ENCODE data around the gene ZNF592.
A peak's percentile ranks its signal among the peaks of the same experiment; 100 is the strongest.

ZNF592 gene

DNA sequence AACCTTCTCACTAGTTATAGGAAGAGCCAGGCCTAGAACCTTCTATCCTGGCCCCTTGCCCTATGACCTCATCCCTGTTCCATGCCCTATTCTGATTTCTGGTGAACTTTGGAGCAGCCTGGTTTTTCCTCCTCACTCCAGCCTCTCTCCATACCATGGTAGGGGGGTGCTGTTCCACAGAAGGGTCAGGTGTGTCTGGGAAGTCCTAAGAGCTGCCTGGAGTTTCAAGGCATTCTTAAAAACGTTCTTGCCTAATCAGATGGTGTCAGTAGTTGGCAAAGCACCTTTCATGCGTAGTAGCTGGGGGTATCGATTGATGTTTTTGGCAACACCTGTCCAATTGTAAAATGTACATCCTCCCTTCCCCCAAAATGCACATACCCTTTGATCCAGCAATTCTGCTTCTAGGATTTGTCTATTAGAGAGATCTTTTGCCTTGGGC is 52.0 kb downstream of the ZNF592 start:
- no peaks in the 10 kb centered on the region for H3K27me3 ChIP-seq (ENCODE audit: control insufficient read depth, insufficient read depth, low read length)
- H3K27ac ChIP-seq, result no peak overlapping the region
- H3K36me3 ChIP-seq (ENCODE audit: control insufficient read depth, insufficient read depth, low read length), result no peaks in the 10 kb centered on the region
- no peaks in the 10 kb centered on the region for H3K9me3 ChIP-seq (ENCODE audit: control insufficient read depth, low read length)
- no peak overlapping the region for H3K4me3 ChIP-seq (ENCODE audit: low read depth, low read length)
- TF ChIP-seq, protein P1, sequence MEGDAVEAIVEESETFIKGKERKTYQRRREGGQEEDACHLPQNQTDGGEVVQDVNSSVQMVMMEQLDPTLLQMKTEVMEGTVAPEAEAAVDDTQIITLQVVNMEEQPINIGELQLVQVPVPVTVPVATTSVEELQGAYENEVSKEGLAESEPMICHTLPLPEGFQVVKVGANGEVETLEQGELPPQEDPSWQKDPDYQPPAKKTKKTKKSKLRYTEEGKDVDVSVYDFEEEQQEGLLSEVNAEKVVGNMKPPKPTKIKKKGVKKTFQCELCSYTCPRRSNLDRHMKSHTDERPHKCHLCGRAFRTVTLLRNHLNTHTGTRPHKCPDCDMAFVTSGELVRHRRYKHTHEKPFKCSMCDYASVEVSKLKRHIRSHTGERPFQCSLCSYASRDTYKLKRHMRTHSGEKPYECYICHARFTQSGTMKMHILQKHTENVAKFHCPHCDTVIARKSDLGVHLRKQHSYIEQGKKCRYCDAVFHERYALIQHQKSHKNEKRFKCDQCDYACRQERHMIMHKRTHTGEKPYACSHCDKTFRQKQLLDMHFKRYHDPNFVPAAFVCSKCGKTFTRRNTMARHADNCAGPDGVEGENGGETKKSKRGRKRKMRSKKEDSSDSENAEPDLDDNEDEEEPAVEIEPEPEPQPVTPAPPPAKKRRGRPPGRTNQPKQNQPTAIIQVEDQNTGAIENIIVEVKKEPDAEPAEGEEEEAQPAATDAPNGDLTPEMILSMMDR (IDR thresholded peaks at IDR 0.05), result no peak
- no peak overlapping the region for H3K4me2 ChIP-seq (ENCODE audit: low read length)
- H3K4me1 ChIP-seq, result peaks cover 4% of the 10 kb centered on the region
- H3K9ac ChIP-seq, result no peak overlapping the region
- H2AFZ ChIP-seq, result no peak overlapping the region
- no peaks in the 10 kb centered on the region for H3K79me2 ChIP-seq

DNA sequence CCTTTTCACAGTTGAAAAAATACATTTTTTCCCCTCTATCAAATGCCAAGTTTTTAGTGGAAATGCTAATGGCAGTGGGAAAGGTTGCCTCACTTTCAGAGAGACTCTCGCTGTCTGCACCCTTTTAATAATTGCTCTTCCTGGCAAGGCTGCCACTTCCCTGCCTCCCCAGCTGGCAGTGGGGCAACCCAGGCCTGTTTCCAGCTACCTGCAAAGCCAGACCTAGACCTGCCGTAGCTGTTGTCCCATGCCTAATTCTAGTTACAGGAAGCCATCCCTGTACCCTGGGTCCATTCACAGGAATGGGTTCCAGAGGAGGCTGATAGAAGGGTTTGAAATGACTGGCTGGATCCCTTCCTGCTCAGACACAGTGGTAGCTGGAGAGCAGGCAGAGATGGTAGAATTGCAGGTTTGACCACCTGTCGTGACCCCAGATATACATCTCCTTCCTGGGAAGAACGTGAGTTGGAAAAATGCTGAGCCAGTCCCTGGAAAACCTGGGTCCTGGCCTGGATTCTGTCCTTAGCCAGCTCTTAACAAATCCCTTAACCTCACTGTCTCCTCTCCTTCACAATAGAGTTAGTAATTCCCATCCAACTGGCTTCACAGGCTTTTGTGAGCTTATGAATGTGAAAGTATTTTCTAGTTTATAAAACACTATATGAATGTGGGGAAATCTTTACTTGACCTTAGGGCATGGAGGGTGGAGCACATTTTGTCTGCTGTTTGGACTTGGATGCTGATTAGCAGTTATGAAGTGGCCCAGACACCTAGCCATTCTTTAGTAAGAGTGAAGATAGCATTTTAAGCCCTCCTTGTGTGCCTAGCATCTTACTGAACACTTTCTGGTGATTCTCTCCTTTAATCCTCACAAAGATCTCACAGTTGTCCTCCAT is 55.9 kb downstream of the ZNF592 start:
- TF ChIP-seq, protein P1 (IDR thresholded peaks at IDR 0.05), result no peak
- Histone ChIP-seq H3K27ac (peak overlapping the region; percentile 7), H3K4me1 (peaks cover 4% of the 10 kb centered on the region), H3K4me2 (ENCODE audit: low read length) (peak overlapping the region; percentile 8), H3K9ac (no peak overlapping the region), H3K27me3 (ENCODE audit: control insufficient read depth, insufficient read depth, low read length) (no peaks in the 10 kb centered on the region), H3K36me3 (ENCODE audit: control insufficient read depth, insufficient read depth, low read length) (no peaks in the 10 kb centered on the region), H2AFZ (no peak overlapping the region), H3K79me2 (no peaks in the 10 kb centered on the region), H3K9me3 (ENCODE audit: control insufficient read depth, low read length) (no peaks in the 10 kb centered on the region), H3K4me3 (ENCODE audit: low read depth, low read length) (no peak overlapping the region)

DNA sequence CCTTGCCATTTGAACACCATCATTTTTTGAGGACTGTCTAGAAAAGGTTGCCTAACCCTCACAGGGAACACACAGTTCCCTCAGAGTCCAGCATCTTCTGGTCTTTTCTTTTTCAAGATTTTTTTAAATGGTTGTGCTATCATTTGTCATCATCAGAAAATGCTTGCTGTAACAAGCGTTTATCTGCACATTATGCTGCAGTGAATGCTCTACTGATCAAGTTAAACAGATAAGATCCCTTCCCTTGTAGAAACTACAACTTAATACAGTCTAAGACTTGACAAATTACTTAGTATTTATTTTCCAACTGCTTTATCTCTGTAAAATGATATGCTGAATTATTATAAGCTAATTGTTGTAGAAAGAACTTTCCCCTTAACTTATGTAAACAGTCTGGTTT is 56.8 kb downstream of the ZNF592 start:
- Histone ChIP-seq H3K4me2 (ENCODE audit: low read length) (no peak overlapping the region), H3K9me3 (ENCODE audit: control insufficient read depth, low read length) (no peaks in the 10 kb centered on the region), H3K4me3 (ENCODE audit: low read depth, low read length) (no peak overlapping the region), H3K9ac (no peak overlapping the region), H3K36me3 (ENCODE audit: control insufficient read depth, insufficient read depth, low read length) (no peaks in the 10 kb centered on the region), H3K27me3 (ENCODE audit: control insufficient read depth, insufficient read depth, low read length) (no peaks in the 10 kb centered on the region), H3K27ac (no peak overlapping the region), H3K4me1 (peaks cover 4% of the 10 kb centered on the region), H3K79me2 (no peaks in the 10 kb centered on the region), H2AFZ (no peak overlapping the region)
- TF ChIP-seq, protein P1 (IDR thresholded peaks at IDR 0.05), result no peak

DNA sequence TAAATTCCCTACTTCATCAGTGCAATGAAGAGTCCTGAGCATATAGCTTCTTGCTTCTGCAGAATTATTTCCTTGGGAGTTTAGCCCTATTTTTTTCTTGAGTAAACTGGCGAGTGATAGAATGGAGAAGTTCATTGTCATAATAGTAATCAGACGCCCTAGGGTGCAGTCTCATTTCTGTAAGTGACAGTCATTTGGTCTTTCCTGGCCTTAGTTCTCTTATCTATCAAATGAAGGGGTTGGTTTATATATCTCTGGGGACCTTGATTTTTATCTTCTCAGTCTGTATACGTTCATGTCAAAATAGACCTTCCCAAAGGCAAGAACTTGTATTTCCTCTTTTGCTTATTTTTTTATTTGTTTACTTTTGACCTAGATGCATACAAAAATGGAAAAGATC is 58.8 kb downstream of the ZNF592 start:
- no peak overlapping the region for H3K27ac ChIP-seq
- no peak overlapping the region for H2AFZ ChIP-seq
- H3K36me3 ChIP-seq (ENCODE audit: control insufficient read depth, insufficient read depth, low read length), result no peaks in the 10 kb centered on the region
- H3K4me3 ChIP-seq (ENCODE audit: low read depth, low read length), result no peak overlapping the region
- H3K27me3 ChIP-seq (ENCODE audit: control insufficient read depth, insufficient read depth, low read length), result no peaks in the 10 kb centered on the region
- no peak overlapping the region for H3K4me2 ChIP-seq (ENCODE audit: low read length)
- H3K4me1 ChIP-seq, result peaks cover 4% of the 10 kb centered on the region
- no peaks in the 10 kb centered on the region for H3K9me3 ChIP-seq (ENCODE audit: control insufficient read depth, low read length)
- no peak overlapping the region for H3K9ac ChIP-seq
- TF ChIP-seq, protein P1 (IDR thresholded peaks at IDR 0.05), result no peak
- H3K79me2 ChIP-seq, result no peaks in the 10 kb centered on the region
